SK-N-SH (cell line): ENCODE measurements around the gene PRR12. TPM values are rescaled to one million over a fixed set of nuclear protein-coding genes. Genes with fewer than 3 reads are reported as not detected.

Experiments used
- CTCF ChIA-PET: fragments of 300-600, 350-600 bp; formaldehyde crosslinking; extraction: SDS; loops from one replicate; lab custom pipeline; 2021; lab: Yijun Ruan, JAX
- POLR2A ChIA-PET: fragments of 350-600 bp; sonication (Branson Sonifier 250); formaldehyde crosslinking; extraction: SDS; loops from one replicate; lab custom pipeline; 2020; ENCODE audit warnings: antibody characterized with exemption, inconsistent platforms; lab: Yijun Ruan, JAX
- DNase-seq: peaks from one replicate; pipeline ENCODE4 v3.0.0; 2012
- H2AFZ ChIP-seq: fragments of 200-600 bp; sonication (generic); 2 replicates; pipeline ENCODE4 v1.8.1; 2016; ENCODE audit warnings: antibody characterized with exemption, mild to moderate bottlenecking, low read depth
- H3F3A ChIP-seq: fragments of 200-600 bp; sonication (generic); replicated peaks from 2 replicates; pipeline ENCODE3; 2016; ENCODE audit warnings: antibody characterized with exemption, mild to moderate bottlenecking; ENCODE audit not compliant: insufficient read depth
- H3K27ac ChIP-seq, 2 experiments: fragments of 200-500 bp in 1 of 2; fragments of 200-600 bp in 1 of 2; sonication (Bioruptor generic) in 1 of 2; sonication (generic), shearing (Covaris generic) in 1 of 2; 2 replicates each; pipeline versions ENCODE4 v1.5.1 to v1.6.1; 2014 to 2016; ENCODE audit warnings: low read depth in 2 of 2, inconsistent platforms in 1 of 2, low read length in 1 of 2, mild to moderate bottlenecking in 1 of 2, mixed read lengths in 1 of 2
- H3K27me3 ChIP-seq: fragments of 200-600 bp; sonication (generic), shearing (Covaris generic); 2 replicates; pipeline ENCODE4 v1.6.1; 2016; ENCODE audit warnings: mixed run types; ENCODE audit not compliant: insufficient read depth
- H3K36me3 ChIP-seq, 2 experiments: fragments of 200-500 bp in 1 of 2; fragments of 200-600 bp in 1 of 2; sonication (Bioruptor generic) in 1 of 2; sonication (generic) in 1 of 2; replicated peaks in 1 of 2; 2 replicates each; pipeline versions ENCODE3 to v1.5.1; 2014 to 2016; ENCODE audit warnings: low read length in 1 of 2, mild to moderate bottlenecking in 1 of 2; ENCODE audit not compliant: insufficient read depth in 2 of 2, control insufficient read depth in 1 of 2
- H3K4me1 ChIP-seq, 2 experiments: fragments of 200-500 bp in 1 of 2; fragments of 200-600 bp in 1 of 2; sonication (Bioruptor generic) in 1 of 2; sonication (generic), shearing (Covaris generic) in 1 of 2; 2 replicates each; pipeline versions ENCODE4 v1.5.1 to v1.6.1; 2014 to 2016; ENCODE audit warnings: low read depth in 1 of 2, low read length in 1 of 2, mixed run types in 1 of 2; ENCODE audit not compliant: insufficient read depth in 2 of 2, control insufficient read depth in 1 of 2
- H3K4me2 ChIP-seq: fragments of 200-600 bp; sonication (generic), shearing (Covaris generic); 2 replicates; pipeline ENCODE4 v1.6.1; 2017; ENCODE audit warnings: mixed run types
- H3K4me3 ChIP-seq, 2 experiments: fragments of 200-500 bp in 1 of 2; fragments of 200-600 bp in 1 of 2; sonication (Bioruptor generic) in 1 of 2; sonication (generic), shearing (Covaris generic) in 1 of 2; 2 replicates each; pipeline versions ENCODE4 v1.5.1 to v1.8.1; 2014 to 2016; ENCODE audit warnings: low read depth in 2 of 2, inconsistent platforms in 1 of 2, low read length in 1 of 2, mild to moderate bottlenecking in 1 of 2, mixed read lengths in 1 of 2, moderate library complexity in 1 of 2
- H3K79me2 ChIP-seq: fragments of 200-600 bp; sonication (generic); 2 replicates; pipeline ENCODE4 v1.8.1; 2017; ENCODE audit warnings: mild to moderate bottlenecking; ENCODE audit not compliant: insufficient read depth
- H3K9ac ChIP-seq: fragments of 200-600 bp; sonication (generic); 2 replicates; pipeline ENCODE4 v1.6.1; 2017; ENCODE audit warnings: mixed run types
- H3K9me2 ChIP-seq: fragments of 200-600 bp; sonication (generic); 2 replicates; pipeline ENCODE4 v1.6.1; 2017; ENCODE audit warnings: mixed run types
- H3K9me3 ChIP-seq: fragments of 200-600 bp; sonication (generic); 2 replicates; pipeline ENCODE4 v1.6.1; 2017; ENCODE audit warnings: mixed run types, mild to moderate bottlenecking, moderate library complexity
- H4K20me1 ChIP-seq: fragments of 200-600 bp; sonication (generic); 2 replicates; pipeline ENCODE4 v1.6.1; 2017; ENCODE audit warnings: mild to moderate bottlenecking, mixed run types; ENCODE audit not compliant: insufficient read depth
- EP300 ChIP-seq, 2 experiments: IDR thresholded peaks; 2 replicates each; pipeline versions ENCODE4 v1.4.0 to v1.6.1; 2012; ENCODE audit warnings: borderline replicate concordance in 1 of 2, low read depth in 1 of 2, low read length in 1 of 2
- EZH2phosphoT487 ChIP-seq: fragments of 200-600 bp; sonication (generic); IDR thresholded peaks from 2 replicates; pipeline ENCODE4 v1.6.1; 2017; ENCODE audit warnings: low read depth, mixed run types, mild to moderate bottlenecking, antibody characterized with exemption, moderate library complexity, borderline replicate concordance
- FOSL2 ChIP-seq: IDR thresholded peaks from 2 replicates; pipeline ENCODE4 v1.4.0; 2012; ENCODE audit warnings: low read depth, mild to moderate bottlenecking, moderate library complexity, borderline replicate concordance
- GABPA ChIP-seq: IDR thresholded peaks from 2 replicates; pipeline ENCODE4 v1.4.0; 2012; ENCODE audit warnings: low read depth, mild to moderate bottlenecking
- GATA2 ChIP-seq: sonication (generic); formaldehyde crosslinking; IDR thresholded peaks from 2 replicates; pipeline ENCODE4 v1.5.0; 2020; ENCODE audit warnings: mild to moderate bottlenecking, missing genetic modification reagents
- JUND ChIP-seq: IDR thresholded peaks from 2 replicates; pipeline ENCODE4 v1.4.0; 2012
- MAX ChIP-seq: IDR thresholded peaks from 2 replicates; pipeline ENCODE4 v1.4.0; 2012; ENCODE audit warnings: low read depth
- MEF2A ChIP-seq: IDR thresholded peaks from 2 replicates; pipeline ENCODE4 v1.4.0; 2012; ENCODE audit warnings: low read depth, borderline replicate concordance
- MXI1 ChIP-seq: IDR thresholded peaks from 2 replicates; pipeline ENCODE4 v1.6.1; 2012; ENCODE audit warnings: mild to moderate bottlenecking, low read depth, low read length, improper control_type of control experiment
- NFIC ChIP-seq: IDR thresholded peaks from 2 replicates; pipeline ENCODE4 v1.4.0; 2012; ENCODE audit warnings: borderline replicate concordance
- RAD21 ChIP-seq: IDR thresholded peaks from 2 replicates; pipeline ENCODE4 v1.6.1; 2012; ENCODE audit warnings: mild to moderate bottlenecking, low read length
- RCOR1 ChIP-seq: fragments of 150-350 bp; IDR thresholded peaks from 2 replicates; pipeline ENCODE4 v1.6.1; 2017; ENCODE audit warnings: antibody characterized with exemption, low read length
- RFX5 ChIP-seq: IDR thresholded peaks from 2 replicates; pipeline ENCODE4 v1.6.1; 2012; ENCODE audit warnings: mild to moderate bottlenecking, improper control_type of control experiment, low read length
- SIN3A ChIP-seq: IDR thresholded peaks from 2 replicates; pipeline ENCODE4 v1.6.1; 2012; ENCODE audit warnings: low read depth, mild to moderate bottlenecking, low read length, moderate library complexity, borderline replicate concordance
- SMC3 ChIP-seq: IDR thresholded peaks from 2 replicates; pipeline ENCODE4 v1.6.1; 2012; ENCODE audit warnings: low read depth, low read length, improper control_type of control experiment
- TCF12 ChIP-seq: IDR thresholded peaks from 2 replicates; pipeline ENCODE4 v1.4.0; 2012
- TEAD4 ChIP-seq: IDR thresholded peaks from 2 replicates; pipeline ENCODE4 v1.4.0; 2012; ENCODE audit warnings: mild to moderate bottlenecking, borderline replicate concordance; ENCODE audit not compliant: insufficient read depth
- USF2 ChIP-seq: fragments of 150-350 bp; IDR thresholded peaks from 2 replicates; pipeline ENCODE4 v1.6.1; 2017; ENCODE audit warnings: antibody characterized with exemption, low read length, low read depth, borderline replicate concordance
- YY1 ChIP-seq: IDR thresholded peaks from 2 replicates; pipeline ENCODE4 v1.4.0; 2012; ENCODE audit warnings: low read depth, mild to moderate bottlenecking
- WGBS: methylation state at CpG from one replicate; pipeline ENCODE4 v1.1.6; 2017; ENCODE audit warnings: low lambda C conversion rate; 5-methylcytosine and 5-hydroxymethylcytosine counted together
- polyA plus RNA-seq, 3 experiments: library from polyadenylated mRNA; depleted of rRNA; stranded (reverse); fragments of >200 nt; gene quantifications; 2 replicates each; pipeline ENCODE4 v1.2.3, GENCODE V29; 2012
- TF ChIP-seq, protein P1 (sequence below): IDR thresholded peaks from 2 replicates; pipeline ENCODE4 v1.4.0; 2012; ENCODE audit warnings: low read depth, borderline replicate concordance
- TF ChIP-seq, protein P2 (sequence below): fragments of 150-350 bp; IDR thresholded peaks from 2 replicates; pipeline ENCODE4 v1.6.1; 2016; ENCODE audit warnings: mild to moderate bottlenecking, low read depth, low read length

The PRR12 gene
- polyA plus RNA-seq, 1 of the 3 experiments (the other 2 are of a cell fraction) = 1.7 TPM

DNA sequence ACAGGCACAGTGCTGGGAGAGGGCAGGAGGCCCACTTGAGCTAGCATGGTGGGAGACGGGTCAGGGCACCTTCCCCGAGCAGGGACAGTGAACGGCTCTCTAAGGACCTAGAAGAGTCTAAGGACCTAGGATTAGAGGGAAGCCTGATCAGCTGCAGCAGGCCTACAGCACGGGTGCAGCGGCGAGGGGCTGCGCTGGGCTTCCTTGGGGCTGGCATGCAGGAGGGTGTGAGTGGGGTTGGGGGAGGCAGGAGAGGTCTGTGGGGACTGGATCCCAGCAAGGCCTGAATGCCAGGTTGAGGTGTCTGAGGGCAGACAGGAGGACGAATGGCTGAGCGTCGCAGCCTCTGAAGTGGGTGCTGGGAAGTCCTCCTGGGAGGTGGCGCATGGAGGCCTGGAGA, 54.6 kb downstream of the PRR12 start (continued):
- TF ChIP-seq RFX5 (no peak), JUND (no peak)

- H2AFZ ChIP-seq = no peak overlapping the region
- no peaks in the 10 kb centered on the region for H3K27me3 ChIP-seq
- no peak overlapping the region for H3K9ac ChIP-seq
- ChIA-PET POLR2A (interaction anchor here (1.7 kb wide), 1 partner anchor 18 kb away, joined by 7 read pairs; no protein-coding TSS in a partner anchor), CTCF (interaction anchor here (0.9 to 1.1 kb wide), 3 partner anchors 20 to 27 kb away, joined by 3 to 6 read pairs (median 3); partner anchors contain the start of genes BCL2L12 and IRF3)
- peaks cover 6% of the 10 kb centered on the region for H3F3A ChIP-seq
- TF ChIP-seq TCF12 = no peak
- TF ChIP-seq, protein P1, sequence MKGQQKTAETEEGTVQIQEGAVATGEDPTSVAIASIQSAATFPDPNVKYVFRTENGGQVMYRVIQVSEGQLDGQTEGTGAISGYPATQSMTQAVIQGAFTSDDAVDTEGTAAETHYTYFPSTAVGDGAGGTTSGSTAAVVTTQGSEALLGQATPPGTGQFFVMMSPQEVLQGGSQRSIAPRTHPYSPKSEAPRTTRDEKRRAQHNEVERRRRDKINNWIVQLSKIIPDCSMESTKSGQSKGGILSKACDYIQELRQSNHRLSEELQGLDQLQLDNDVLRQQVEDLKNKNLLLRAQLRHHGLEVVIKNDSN = no peak
- TF ChIP-seq GABPA = no peak
- no peak for TF ChIP-seq SIN3A
- TF ChIP-seq RAD21 = no peak
- TF ChIP-seq MXI1 = no peak
- no peak for TF ChIP-seq MEF2A
- no peak for TF ChIP-seq NFIC
- TF ChIP-seq SMC3 = no peak
- H3K4me1 ChIP-seq = peaks cover 6 to 21% of the 10 kb centered on the region in 2 experiments
- no peak overlapping the region for H3K27ac ChIP-seq
- no peak overlapping the region for H3K4me3 ChIP-seq
- 95% methylated on average over 7 of the region's 13 CpGs for WGBS
- no peak overlapping the region for H3K4me2 ChIP-seq
- DNase-seq = no peak
- no peaks in the 10 kb centered on the region for H3K9me2 ChIP-seq
- peaks cover 91% of the 10 kb centered on the region for H3K79me2 ChIP-seq
- H3K9me3 ChIP-seq = no peaks in the 10 kb centered on the region
- H4K20me1 ChIP-seq = peaks cover 19% of the 10 kb centered on the region
- peaks cover 29 to 41% of the 10 kb centered on the region in 2 experiments for H3K36me3 ChIP-seq
Measured at GRCh38 chr19:49645995-49646394, 55.0 kb downstream of the PRR12 start.

- H3K36me3 ChIP-seq = peaks cover 29 to 46% of the 10 kb centered on the region in 2 experiments
- H3K4me3 ChIP-seq = no peak overlapping the region
- no peaks in the 10 kb centered on the region for H3K9me3 ChIP-seq
- no peak overlapping the region for H3K9ac ChIP-seq
- H4K20me1 ChIP-seq = peaks cover 19% of the 10 kb centered on the region
- ChIA-PET POLR2A (interaction anchor here (1.7 kb wide), 1 partner anchor 17 kb away, joined by 7 read pairs; no protein-coding TSS in a partner anchor), CTCF (interaction anchor here (1.1 kb wide), 1 partner anchor 26 kb away, joined by 3 read pairs; no protein-coding TSS in a partner anchor)
- DNase-seq = no peak
- no peak overlapping the region for H3K4me2 ChIP-seq
- no peak overlapping the region for H3K27ac ChIP-seq
- H3K4me1 ChIP-seq = peaks cover 0 to 15% of the 10 kb centered on the region in 2 experiments; a peak in 3 of 4 replicates
- H2AFZ ChIP-seq = no peak overlapping the region
- peaks cover under 1% of the 10 kb centered on the region for H3F3A ChIP-seq
- H3K27me3 ChIP-seq = no peaks in the 10 kb centered on the region
- WGBS = 96% methylated on average over 14 of the region's 17 CpGs
- TF ChIP-seq TEAD4 = no peak
- no peak for TF ChIP-seq YY1
- no peak for TF ChIP-seq EZH2phosphoT487
- TF ChIP-seq, protein P1 = no peak
- TF ChIP-seq USF2 = no peak
- TF ChIP-seq, protein P2, sequence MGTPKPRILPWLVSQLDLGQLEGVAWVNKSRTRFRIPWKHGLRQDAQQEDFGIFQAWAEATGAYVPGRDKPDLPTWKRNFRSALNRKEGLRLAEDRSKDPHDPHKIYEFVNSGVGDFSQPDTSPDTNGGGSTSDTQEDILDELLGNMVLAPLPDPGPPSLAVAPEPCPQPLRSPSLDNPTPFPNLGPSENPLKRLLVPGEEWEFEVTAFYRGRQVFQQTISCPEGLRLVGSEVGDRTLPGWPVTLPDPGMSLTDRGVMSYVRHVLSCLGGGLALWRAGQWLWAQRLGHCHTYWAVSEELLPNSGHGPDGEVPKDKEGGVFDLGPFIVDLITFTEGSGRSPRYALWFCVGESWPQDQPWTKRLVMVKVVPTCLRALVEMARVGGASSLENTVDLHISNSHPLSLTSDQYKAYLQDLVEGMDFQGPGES = no peak
- TF ChIP-seq MEF2A = no peak
- TF ChIP-seq MAX = no peak
- no peak for TF ChIP-seq GATA2 (CRISPR knock-in tag)
- no peak for TF ChIP-seq EP300 (IDR thresholded peaks at IDR 0.05; ENCODE audit: borderline replicate concordance in 1 of 2, low read depth in 1 of 2, low read length in 1 of 2)
- no peak for TF ChIP-seq TCF12
- no peak for TF ChIP-seq RCOR1
- no peak for TF ChIP-seq FOSL2
- H3K9me2 ChIP-seq = no peaks in the 10 kb centered on the region
- H3K79me2 ChIP-seq = peaks cover 86% of the 10 kb centered on the region
Measured at GRCh38 chr19:49646586-49646985, 55.6 kb downstream of the PRR12 start.
